Neuronal stem cell (in vitro differentiated cells): Measurements from ENCODE around the gene RABGGTA.
A peak's percentile ranks its signal among the peaks of the same experiment; 100 is the strongest.

Experiments
- DNase-seq: peaks from one replicate; pipeline ENCODE4 v3.0.0-alpha.2; 2013; ENCODE audit warnings: low spot score
- H2AFZ ChIP-seq: one replicate; pipeline ENCODE4 v1.6.1; 2013; ENCODE audit warnings: mild to moderate bottlenecking, low read length, inconsistent platforms
- H2AK5ac ChIP-seq: 2 replicates; pipeline ENCODE4 v1.6.1; 2013; ENCODE audit warnings: low read depth, mild to moderate bottlenecking, inconsistent platforms, low read length, moderate library complexity, mixed read lengths
- H2BK120ac ChIP-seq: 2 replicates; pipeline ENCODE4 v1.6.1; 2013; ENCODE audit warnings: low read depth, mild to moderate bottlenecking, inconsistent platforms, low read length, moderate library complexity, mixed read lengths
- H2BK12ac ChIP-seq: one replicate; pipeline ENCODE4 v1.6.1; 2013; ENCODE audit warnings: low read length, inconsistent platforms
- H2BK15ac ChIP-seq: 2 replicates; pipeline ENCODE4 v1.6.1; 2013; ENCODE audit warnings: mild to moderate bottlenecking, low read length, inconsistent platforms, mixed read lengths
- H2BK5ac ChIP-seq: one replicate; pipeline ENCODE4 v1.6.1; 2013; ENCODE audit warnings: inconsistent platforms, mild to moderate bottlenecking, low read length, moderate library complexity
- H3K14ac ChIP-seq: one replicate; pipeline ENCODE4 v1.6.1; 2013; ENCODE audit warnings: low read length, inconsistent platforms
- H3K18ac ChIP-seq: 2 replicates; pipeline ENCODE4 v1.6.1; 2013; ENCODE audit warnings: low read length, inconsistent platforms
- H3K23ac ChIP-seq: 2 replicates; pipeline ENCODE4 v1.6.1; 2013; ENCODE audit warnings: low read depth, mild to moderate bottlenecking, mixed read lengths, low read length, inconsistent platforms; ENCODE audit not compliant: poor library complexity
- H3K27ac ChIP-seq: replicated peaks from 3 replicates; pipeline ENCODE4 v1.5.1; 2013; ENCODE audit warnings: low read length, inconsistent platforms
- H3K27me3 ChIP-seq, 3 experiments: 2 replicates each; pipeline ENCODE4 v1.6.1; 2013; ENCODE audit warnings: low read length in 3 of 3, mild to moderate bottlenecking in 2 of 3, inconsistent platforms in 1 of 3, low read depth in 1 of 3, mixed read lengths in 1 of 3, moderate library complexity in 1 of 3; ENCODE audit not compliant: control insufficient read depth in 3 of 3, insufficient read depth in 3 of 3
- H3K36me3 ChIP-seq, 2 donors: replicated peaks in 1 of 2; 2 replicates each; pipeline ENCODE4 v1.6.1; 2013; ENCODE audit warnings: low read length in 2 of 2; ENCODE audit not compliant: control insufficient read depth in 2 of 2, insufficient read depth in 2 of 2
- H3K4ac ChIP-seq: 2 replicates; pipeline ENCODE4 v1.6.1; 2013; ENCODE audit warnings: inconsistent platforms, mild to moderate bottlenecking, low read length, moderate library complexity
- H3K4me1 ChIP-seq, 2 donors: 1 replicate in 1 of 2; 2 replicates in 1 of 2; pipeline ENCODE4 v1.6.1; 2013; ENCODE audit warnings: low read length in 2 of 2, low read depth in 1 of 2; ENCODE audit not compliant: control insufficient read depth in 2 of 2, insufficient read depth in 1 of 2
- H3K4me2 ChIP-seq: one replicate; pipeline ENCODE4 v1.6.1; 2013; ENCODE audit warnings: mild to moderate bottlenecking, low read length, inconsistent platforms; ENCODE audit not compliant: insufficient read depth, poor library complexity, severe bottlenecking
- H3K4me3 ChIP-seq, 2 donors: 2 replicates each; pipeline ENCODE4 v1.5.1; 2013; ENCODE audit warnings: low read length in 2 of 2, mild to moderate bottlenecking in 2 of 2, inconsistent platforms in 1 of 2, moderate library complexity in 1 of 2
- H3K79me1 ChIP-seq: one replicate; pipeline ENCODE4 v1.6.1; 2013; ENCODE audit warnings: low read depth, mild to moderate bottlenecking, inconsistent platforms, low read length, moderate library complexity
- H3K9ac ChIP-seq: one replicate; pipeline ENCODE4 v1.6.1; 2013; ENCODE audit warnings: mild to moderate bottlenecking, low read depth, low read length, inconsistent platforms; ENCODE audit not compliant: poor library complexity
- H3K9me3 ChIP-seq, 2 donors: replicated peaks in 1 of 2; 2 replicates each; pipeline versions ENCODE3 to v1.6.1; 2013; ENCODE audit warnings: low read length in 2 of 2, mild to moderate bottlenecking in 2 of 2, inconsistent platforms in 1 of 2, low read depth in 1 of 2, mixed read lengths in 1 of 2, moderate library complexity in 1 of 2; ENCODE audit not compliant: control insufficient read depth in 2 of 2, insufficient read depth in 1 of 2
- H4K8ac ChIP-seq: one replicate; pipeline ENCODE4 v1.6.1; 2013; ENCODE audit warnings: low read depth, mild to moderate bottlenecking, inconsistent platforms, low read length, moderate library complexity
- H4K91ac ChIP-seq: one replicate; pipeline ENCODE4 v1.6.1; 2013; ENCODE audit warnings: low read length, low read depth, mild to moderate bottlenecking, inconsistent platforms; ENCODE audit not compliant: poor library complexity
- WGBS, 2 donors: extraction: QIAGEN DNeasy Blood & Tissue Kit; methylation state at CpG; one replicate each; pipeline ENCODE4 v1.1.7; 2013; ENCODE audit warnings: missing lambda C conversion rate in 2 of 2, mixed read lengths in 1 of 2; ENCODE audit not compliant: insufficient read length in 2 of 2, insufficient replicate concordance in 1 of 2; ENCODE audit errors: extremely low coverage in 2 of 2; 5-methylcytosine and 5-hydroxymethylcytosine counted together

The RABGGTA gene

DNA sequence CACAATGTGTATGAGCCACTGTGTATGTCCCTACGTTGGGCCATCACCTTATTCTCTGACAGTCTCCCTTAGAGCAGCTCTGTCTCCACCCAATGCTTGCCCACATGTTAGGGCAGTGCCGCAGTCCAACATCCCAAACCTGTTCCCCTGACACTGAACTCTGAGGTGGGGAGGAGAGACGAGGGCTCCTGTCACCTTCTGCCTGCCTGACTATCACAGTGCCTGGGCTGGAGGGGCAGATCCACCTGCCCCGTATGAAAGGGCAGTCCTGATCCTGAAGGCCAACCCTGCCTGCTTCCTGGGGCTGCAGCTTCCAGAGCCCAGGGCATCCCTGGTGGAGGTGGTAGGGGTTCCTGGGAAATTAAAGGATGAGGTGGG is 10.6 kb downstream of the RABGGTA start:
- Histone ChIP-seq H2AK5ac (no peak overlapping the region), H3K36me3 (no peaks in the 10 kb centered on the region), H3K9me3 (no peaks in the 10 kb centered on the region), H3K23ac (no peak overlapping the region), H3K79me1 (no peaks in the 10 kb centered on the region), H2BK120ac (no peak overlapping the region), H3K27me3 (no peaks in the 10 kb centered on the region), H4K8ac (no peak overlapping the region), H3K14ac (no peak overlapping the region), H3K27ac (no peak overlapping the region), H2BK15ac (no peak overlapping the region), H3K4me2 (no peak overlapping the region), H2BK12ac (no peak overlapping the region), H3K4ac (no peak overlapping the region), H3K18ac (no peak overlapping the region), H4K91ac (no peak overlapping the region), H3K9ac (peak overlapping the region; percentile 9), H2BK5ac (no peak overlapping the region), H2AFZ (no peak overlapping the region), H3K4me3 (peak overlapping the region in 1 of 2 donors; percentile 16), H3K4me1 (no peaks in the 10 kb centered on the region)
- no CpG with 5 or more reads among the region's 4 CpGs for WGBS, 2 donors
- DNase-seq: no peak

- H3K4ac ChIP-seq: no peak overlapping the region
- no peak overlapping the region for H2AFZ ChIP-seq
- H3K14ac ChIP-seq: no peak overlapping the region
- no peaks in the 10 kb centered on the region for H3K9me3 ChIP-seq
- no peak overlapping the region for H2AK5ac ChIP-seq
- H3K27me3 ChIP-seq: no peaks in the 10 kb centered on the region
- H3K36me3 ChIP-seq: no peaks in the 10 kb centered on the region
- no peak overlapping the region for H3K23ac ChIP-seq
- no peak overlapping the region for H4K8ac ChIP-seq
- peak overlapping the region in 1 of 2 donors; percentile 16 for H3K4me3 ChIP-seq
- H2BK12ac ChIP-seq: no peak overlapping the region
- no peak overlapping the region for H3K18ac ChIP-seq
- WGBS, 2 donors: no CpG with 5 or more reads among the region's 16 CpGs
- no peaks in the 10 kb centered on the region for H3K4me1 ChIP-seq
- H2BK15ac ChIP-seq: no peak overlapping the region
- no peak overlapping the region for H2BK5ac ChIP-seq
- no peak for DNase-seq
- H2BK120ac ChIP-seq: no peak overlapping the region
- peak overlapping the region; percentile 9 for H3K9ac ChIP-seq
- H4K91ac ChIP-seq: no peak overlapping the region
- H3K79me1 ChIP-seq: no peaks in the 10 kb centered on the region
- no peak overlapping the region for H3K4me2 ChIP-seq
- no peak overlapping the region for H3K27ac ChIP-seq
Measured at GRCh38 chr14:24260026-24260779, 11.2 kb downstream of the RABGGTA start.

DNA sequence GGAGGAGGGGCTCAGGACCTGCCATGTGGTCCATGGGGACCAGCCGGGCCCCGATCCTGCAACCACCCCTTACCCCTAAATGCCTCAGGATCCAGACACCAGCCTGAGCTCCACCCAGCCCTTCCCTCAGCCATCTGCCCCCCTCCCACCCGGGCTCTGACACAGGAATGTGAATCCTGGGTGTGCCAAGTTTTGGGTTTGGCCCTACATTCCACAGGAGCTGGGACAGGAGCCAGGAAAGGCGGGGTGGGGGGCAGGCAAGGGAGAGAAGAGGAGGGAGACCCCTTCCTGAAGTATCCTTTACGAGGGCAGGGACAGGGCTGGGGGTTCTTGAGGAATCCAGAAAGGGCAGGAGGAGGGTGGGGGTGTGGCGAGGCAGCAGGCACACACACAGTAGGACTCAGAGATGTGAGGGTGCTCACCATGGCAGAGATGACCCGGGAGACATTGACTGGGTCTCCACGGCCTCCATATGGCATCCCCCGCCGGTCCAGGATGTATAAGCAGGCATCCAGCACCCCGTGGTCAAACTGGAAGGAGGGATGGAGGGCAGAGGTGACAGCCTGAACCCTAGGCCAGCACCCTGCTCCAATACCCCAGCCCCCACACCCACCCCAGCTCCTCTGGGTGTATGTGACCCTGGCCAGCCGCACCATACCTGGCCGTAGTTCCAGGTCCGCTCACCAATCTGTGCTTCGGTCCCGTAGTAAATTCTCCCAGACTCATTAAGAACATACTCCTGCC is 11.9 kb downstream of the RABGGTA start:
- Histone ChIP-seq H2BK120ac (no peak overlapping the region), H2BK5ac (no peak overlapping the region)
- no CpG with 5 or more reads among the region's 16 CpGs for WGBS, 2 donors

DNA sequence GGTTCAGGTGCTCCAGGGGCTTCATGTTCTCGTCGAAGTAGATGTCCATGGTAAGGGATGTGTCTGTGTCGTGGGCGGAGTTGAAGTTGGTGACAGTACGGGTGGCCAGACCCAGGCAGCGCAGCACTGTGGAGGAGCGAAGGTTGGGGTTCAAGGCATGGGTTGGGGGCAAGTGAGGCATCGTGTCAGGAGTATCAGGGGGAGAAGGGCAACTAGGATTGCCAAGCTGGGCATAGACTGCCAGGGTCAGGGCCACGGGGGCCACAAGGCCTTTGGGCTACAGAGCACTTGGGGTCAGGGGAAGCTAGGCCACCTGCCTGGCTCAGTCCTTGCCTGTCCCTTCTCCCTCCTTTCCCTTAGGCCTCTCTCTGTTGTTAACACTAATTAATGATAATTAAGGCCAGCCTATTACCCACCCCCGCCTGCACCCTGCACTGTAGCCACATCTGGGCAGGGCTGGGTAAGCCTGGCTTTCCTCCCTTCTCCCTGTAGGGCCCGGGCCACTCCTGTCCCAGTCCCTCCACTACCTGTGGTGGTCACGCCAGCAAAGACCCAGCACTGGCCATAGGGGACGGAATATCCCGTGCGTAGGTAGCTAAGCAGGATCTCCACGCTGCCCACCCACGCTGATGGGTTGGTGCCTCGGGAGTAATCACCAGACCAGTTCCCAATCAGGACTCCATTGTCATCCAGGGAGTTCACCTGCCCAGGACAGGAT is 12.7 kb downstream of the RABGGTA start:
- Histone ChIP-seq H3K27me3 (no peaks in the 10 kb centered on the region), H3K4me1 (no peaks in the 10 kb centered on the region), H2BK120ac (peak overlapping the region; percentile 57), H3K36me3 (no peaks in the 10 kb centered on the region), H3K27ac (no peak overlapping the region), H2BK15ac (no peak overlapping the region), H3K4ac (no peak overlapping the region), H3K79me1 (peaks cover 1% of the 10 kb centered on the region), H3K14ac (no peak overlapping the region), H2BK12ac (no peak overlapping the region), H2AFZ (no peak overlapping the region), H2AK5ac (peak overlapping the region; percentile 67), H3K9me3 (no peaks in the 10 kb centered on the region), H3K9ac (peak overlapping the region; percentile 72), H3K18ac (no peak overlapping the region), H2BK5ac (no peak overlapping the region), H4K8ac (peak overlapping the region; percentile 32), H3K23ac (peak overlapping the region; percentile 29), H3K4me2 (no peak overlapping the region), H3K4me3 (no peak overlapping the region), H4K91ac (no peak overlapping the region)
- no CpG with 5 or more reads among the region's 18 CpGs for WGBS, 2 donors
- DNase-seq: no peak

More for the DNA sequence above, 11.9 kb downstream of the RABGGTA start:
- Histone ChIP-seq H3K36me3 (no peaks in the 10 kb centered on the region), H4K91ac (no peak overlapping the region), H3K4ac (no peak overlapping the region), H2BK15ac (peak overlapping the region; percentile 26), H2AK5ac (peak overlapping the region; percentile 26), H3K4me1 (no peaks in the 10 kb centered on the region), H3K9me3 (no peaks in the 10 kb centered on the region), H2BK12ac (no peak overlapping the region), H3K27ac (no peak overlapping the region), H4K8ac (no peak overlapping the region), H3K4me2 (no peak overlapping the region), H3K18ac (no peak overlapping the region), H3K23ac (peak overlapping the region; percentile 25), H3K14ac (no peak overlapping the region), H3K4me3 (no peak overlapping the region), H3K79me1 (peaks cover 1% of the 10 kb centered on the region), H3K9ac (no peak overlapping the region), H2AFZ (no peak overlapping the region), H3K27me3 (no peaks in the 10 kb centered on the region)
- no peak for DNase-seq
